AG09319 (cell line): Measurements from ENCODE around the gene ATP6V1A.
"Not testable (repeated sequence)": the region's sequence is repeated elsewhere in the genome, so short reads cannot be mapped to it uniquely, and the experiment has no call there.

Experiments used
- DNase-seq: peaks from one replicate; pipeline ENCODE4 v3.0.0-alpha.2; 2010; ENCODE audit warnings: low read depth; ENCODE audit errors: extremely low read depth
- TF ChIP-seq, protein P1 (sequence below): IDR thresholded peaks from 2 replicates; pipeline ENCODE4 v1.5.1; 2011; ENCODE audit warnings: low read depth, mild to moderate bottlenecking, inconsistent platforms, low read length, moderate library complexity

Gene ATP6V1A

DNA sequence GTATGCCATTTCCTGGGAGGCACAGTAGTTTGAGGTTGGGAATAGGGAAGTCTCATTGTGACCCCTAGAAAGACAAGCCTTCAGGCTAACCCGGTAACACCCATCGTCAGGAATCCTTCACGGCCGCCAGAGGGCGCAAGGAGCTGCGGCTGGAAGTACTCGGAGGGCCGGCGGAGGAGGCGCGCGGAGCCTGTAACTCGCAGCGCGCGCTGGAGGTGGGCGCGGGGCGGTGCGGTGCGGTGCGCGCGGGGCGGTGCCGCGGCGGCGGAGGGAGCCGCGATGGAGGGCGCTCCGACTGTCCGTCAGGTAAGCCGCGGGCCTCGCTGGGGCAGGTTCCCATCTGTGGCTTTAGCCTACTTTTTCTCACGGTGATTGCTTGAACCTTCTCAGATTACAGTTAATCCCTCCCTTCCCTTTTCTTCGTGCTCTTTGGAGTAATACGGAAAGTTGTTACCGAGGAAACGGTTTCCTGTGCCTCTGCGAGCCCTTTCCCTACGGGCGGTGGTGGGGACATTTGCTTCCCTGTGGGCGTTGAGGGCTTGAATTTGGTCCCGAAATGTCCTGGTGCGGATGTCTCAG is 91.9 kb downstream of the ATP6V1A start, which contains the start of gene GRAMD1C:
TSS of gene GRAMD1C (plus strand) at position 158 of the 579 bp plus-strand sequence. CDS start at position 280, 122 bp downstream.
- TF ChIP-seq, protein P1, sequence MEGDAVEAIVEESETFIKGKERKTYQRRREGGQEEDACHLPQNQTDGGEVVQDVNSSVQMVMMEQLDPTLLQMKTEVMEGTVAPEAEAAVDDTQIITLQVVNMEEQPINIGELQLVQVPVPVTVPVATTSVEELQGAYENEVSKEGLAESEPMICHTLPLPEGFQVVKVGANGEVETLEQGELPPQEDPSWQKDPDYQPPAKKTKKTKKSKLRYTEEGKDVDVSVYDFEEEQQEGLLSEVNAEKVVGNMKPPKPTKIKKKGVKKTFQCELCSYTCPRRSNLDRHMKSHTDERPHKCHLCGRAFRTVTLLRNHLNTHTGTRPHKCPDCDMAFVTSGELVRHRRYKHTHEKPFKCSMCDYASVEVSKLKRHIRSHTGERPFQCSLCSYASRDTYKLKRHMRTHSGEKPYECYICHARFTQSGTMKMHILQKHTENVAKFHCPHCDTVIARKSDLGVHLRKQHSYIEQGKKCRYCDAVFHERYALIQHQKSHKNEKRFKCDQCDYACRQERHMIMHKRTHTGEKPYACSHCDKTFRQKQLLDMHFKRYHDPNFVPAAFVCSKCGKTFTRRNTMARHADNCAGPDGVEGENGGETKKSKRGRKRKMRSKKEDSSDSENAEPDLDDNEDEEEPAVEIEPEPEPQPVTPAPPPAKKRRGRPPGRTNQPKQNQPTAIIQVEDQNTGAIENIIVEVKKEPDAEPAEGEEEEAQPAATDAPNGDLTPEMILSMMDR, result peak; percentile 86
- peak; percentile 75 for DNase-seq

DNA sequence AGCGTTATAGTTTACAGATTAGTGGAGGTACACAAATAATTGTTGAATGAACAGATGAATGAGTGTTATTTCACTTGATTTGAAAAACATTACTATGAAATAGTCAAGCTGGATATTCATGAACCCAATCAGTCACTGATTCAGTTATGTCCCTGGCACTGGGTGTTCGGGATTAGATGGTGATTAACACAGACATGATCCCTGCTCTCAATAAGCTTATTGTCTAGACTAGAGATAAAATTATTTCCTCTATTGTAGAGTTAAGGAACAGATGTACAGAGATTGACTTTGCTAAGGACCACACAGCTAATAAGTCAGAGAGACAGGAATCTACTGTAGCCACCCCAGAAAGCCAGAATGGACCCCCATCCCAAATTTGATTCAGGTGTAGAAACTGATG is 92.7 kb downstream of the ATP6V1A start:
- TF ChIP-seq, protein P1, result no peak
- no peak for DNase-seq

DNA sequence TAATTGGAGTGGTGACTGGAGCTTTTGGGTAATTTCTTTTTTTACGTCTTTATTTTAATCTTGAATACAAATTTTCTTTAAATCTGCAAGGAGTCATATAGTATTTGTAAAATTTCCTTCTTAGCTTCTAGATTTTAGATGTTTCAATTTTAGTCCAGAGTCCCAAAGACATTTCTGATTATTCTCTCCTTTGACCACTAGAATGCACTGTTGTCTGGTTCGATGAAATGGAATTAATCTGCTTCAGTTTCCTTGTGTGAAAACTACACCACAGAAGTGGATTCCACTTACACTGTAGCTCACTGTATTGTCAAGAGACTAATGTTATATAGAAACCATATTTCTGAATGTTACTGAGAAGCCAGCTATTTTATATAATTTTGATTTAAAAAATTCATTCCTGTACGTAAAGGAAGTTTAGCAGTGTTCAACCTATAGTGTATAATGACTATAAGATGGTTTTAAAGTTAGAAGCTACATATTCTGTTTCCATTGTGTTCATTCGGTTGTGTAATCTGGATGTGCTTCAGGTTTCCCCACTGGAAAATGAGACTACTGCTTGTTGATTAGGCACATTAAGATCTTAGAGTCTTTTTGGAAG is 97.9 kb downstream of the ATP6V1A start:
- TF ChIP-seq, protein P1, result peak; percentile 62

DNA sequence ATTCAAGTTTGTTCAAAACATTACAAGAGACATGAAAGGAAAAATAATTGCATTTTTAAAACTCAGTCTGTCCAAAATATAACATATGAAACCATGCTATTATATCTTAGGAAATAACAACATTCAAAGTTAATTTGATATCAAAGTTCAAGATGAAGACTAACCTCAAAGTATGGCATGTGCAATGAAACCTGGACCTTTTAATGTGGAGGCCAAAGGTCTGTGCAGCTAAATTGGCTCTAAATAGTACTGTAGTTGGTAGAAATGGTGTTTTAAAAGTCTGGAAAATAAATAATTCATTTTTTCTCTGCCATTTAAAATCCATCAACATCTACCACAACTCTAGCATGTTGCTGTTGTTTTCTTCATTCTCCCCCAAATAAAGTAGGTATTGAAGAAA is 100.4 kb downstream of the ATP6V1A start:
- TF ChIP-seq, protein P1, result no peak
- no peak for DNase-seq

More for the DNA sequence above, 97.9 kb downstream of the ATP6V1A start:
- no peak for DNase-seq

DNA sequence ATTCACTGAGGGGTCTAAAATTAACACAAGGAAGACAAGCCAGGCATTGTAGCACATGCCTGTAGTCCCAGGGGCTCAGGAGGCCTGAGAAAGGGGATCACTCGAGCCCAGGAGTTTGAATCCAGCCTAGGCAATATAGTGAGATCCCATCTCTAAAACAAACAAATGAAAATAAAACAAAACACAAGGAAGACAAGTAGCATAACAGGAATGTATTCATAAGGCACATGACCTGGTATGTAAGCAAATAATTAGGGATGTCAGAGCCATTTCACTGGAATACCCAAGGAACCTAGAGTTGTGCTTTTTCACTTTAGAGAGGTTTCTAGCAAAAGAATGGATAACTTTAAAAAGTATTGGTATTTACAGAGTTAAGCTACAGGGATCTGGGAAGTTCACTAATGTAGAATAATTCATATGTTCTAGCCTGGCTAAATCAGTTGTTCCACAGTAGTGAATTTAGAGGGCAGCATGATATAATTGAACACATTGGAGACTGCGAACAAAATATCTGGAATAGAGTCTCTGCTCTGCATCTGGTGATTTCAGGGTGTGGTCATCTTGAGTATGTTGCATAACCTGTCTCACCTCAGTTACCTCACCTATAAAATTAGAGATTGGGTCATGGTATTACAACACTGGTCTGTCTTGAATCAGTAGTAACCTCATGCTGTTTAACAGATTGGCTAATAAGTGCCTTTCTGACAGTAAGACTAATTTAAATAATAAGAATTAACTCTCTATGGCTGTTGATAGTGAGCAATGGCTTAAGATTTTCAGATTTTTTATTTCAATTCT is 101.0 kb downstream of the ATP6V1A start:
- TF ChIP-seq, protein P1, result no peak

DNA sequence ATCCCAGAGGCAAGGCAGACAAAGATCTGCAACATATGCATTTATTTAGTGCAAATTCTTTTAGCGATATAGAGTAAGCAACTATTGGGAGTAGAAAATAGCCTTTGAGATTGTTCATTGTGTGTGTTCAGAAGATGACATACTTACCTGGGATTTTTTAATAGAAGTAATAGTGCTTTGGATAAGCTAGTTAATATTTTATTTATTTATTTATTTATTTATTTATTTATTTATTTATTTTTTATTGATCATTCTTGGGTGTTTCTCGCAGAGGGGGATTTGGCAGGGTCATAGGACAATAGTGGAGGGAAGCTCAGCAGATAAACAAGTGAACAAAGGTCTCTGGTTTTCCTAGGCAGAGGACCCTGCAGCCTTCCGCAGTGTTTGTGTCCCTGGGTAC is 102.2 kb downstream of the ATP6V1A start:
- DNase-seq, result not testable (repeated sequence)

More for the DNA sequence above, 101.0 kb downstream of the ATP6V1A start:
- no peak for DNase-seq

DNA sequence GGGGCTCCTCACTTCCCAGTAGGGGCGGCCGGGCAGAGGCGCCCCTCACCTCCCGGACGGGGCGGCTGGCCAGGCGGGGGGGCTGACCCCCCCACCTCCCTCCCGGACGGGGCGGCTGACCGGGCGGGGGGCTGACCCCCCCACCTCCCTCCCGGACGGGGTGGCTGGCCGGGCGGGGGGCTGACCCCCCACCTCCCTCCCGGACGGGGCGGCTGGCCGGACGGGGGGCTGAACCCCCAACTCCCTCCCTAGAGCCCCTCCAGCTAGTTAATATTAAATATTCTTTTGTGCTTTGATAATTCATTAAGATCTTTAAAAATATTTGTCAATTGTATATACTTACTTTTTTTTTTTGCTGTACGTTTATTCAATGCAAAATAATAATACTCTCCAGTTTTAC is 103.0 kb downstream of the ATP6V1A start:
- DNase-seq, result not testable (repeated sequence)

DNA sequence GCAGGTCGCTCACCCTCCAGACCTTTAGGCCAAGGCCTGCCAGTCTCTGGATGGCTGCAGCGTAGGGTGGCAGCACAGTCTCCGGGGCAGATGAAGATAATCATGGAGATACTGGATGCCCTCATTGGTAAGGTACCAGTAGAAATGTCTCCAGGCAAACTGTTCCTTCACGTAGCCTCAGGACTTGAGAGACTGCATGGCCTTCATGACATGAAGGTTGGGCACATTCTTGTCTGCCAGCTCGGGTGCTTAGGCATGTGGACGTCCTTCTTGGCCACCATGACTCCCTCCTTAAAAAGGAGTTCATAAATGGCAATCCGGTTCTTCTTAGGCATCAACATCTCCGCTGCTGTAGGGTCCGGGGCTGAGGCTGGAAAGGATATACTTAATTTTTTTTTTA is 103.6 kb downstream of the ATP6V1A start:
- DNase-seq, result not testable (repeated sequence)
